ENCODE data around the gene SRP54. TPM values are rescaled to one million over a fixed set of nuclear protein-coding genes. Genes with fewer than 3 reads are reported as not detected.

The SRP54 gene
- total and polyA plus RNA-seq, 4 donors: 32.6 to 113 (median 38.4) TPM

DNA sequence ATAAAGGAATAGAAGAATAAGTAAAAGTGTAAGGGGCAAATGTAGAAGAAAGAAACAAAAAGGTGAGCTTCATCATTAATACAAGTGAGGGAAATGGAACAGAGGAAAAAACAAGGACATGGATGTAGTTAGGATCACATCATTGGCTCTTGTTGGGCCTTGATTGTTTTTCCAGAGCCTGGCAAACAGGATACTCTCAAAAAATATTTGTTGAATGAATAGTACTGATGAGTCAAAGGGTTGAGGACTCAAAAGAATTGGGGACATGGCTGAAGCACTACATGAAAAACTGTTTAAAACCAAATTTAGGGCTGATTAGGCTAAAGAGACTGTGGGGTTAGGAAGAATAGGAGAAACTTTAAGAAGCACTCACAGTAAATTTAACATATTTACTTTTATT, 11.4 kb upstream of the SRP54 start (continued):
- TF ChIP-seq, protein P1, sequence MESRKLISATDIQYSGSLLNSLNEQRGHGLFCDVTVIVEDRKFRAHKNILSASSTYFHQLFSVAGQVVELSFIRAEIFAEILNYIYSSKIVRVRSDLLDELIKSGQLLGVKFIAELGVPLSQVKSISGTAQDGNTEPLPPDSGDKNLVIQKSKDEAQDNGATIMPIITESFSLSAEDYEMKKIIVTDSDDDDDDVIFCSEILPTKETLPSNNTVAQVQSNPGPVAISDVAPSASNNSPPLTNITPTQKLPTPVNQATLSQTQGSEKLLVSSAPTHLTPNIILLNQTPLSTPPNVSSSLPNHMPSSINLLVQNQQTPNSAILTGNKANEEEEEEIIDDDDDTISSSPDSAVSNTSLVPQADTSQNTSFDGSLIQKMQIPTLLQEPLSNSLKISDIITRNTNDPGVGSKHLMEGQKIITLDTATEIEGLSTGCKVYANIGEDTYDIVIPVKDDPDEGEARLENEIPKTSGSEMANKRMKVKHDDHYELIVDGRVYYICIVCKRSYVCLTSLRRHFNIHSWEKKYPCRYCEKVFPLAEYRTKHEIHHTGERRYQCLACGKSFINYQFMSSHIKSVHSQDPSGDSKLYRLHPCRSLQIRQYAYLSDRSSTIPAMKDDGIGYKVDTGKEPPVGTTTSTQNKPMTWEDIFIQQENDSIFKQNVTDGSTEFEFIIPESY (IDR thresholded peaks at IDR 0.05): no peak
- TF ChIP-seq FOXA1 (IDR thresholded peaks at IDR 0.05): no peak
- TF ChIP-seq, protein P2, sequence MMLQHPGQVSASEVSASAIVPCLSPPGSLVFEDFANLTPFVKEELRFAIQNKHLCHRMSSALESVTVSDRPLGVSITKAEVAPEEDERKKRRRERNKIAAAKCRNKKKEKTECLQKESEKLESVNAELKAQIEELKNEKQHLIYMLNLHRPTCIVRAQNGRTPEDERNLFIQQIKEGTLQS (IDR thresholded peaks at IDR 0.05): no peak

DNA sequence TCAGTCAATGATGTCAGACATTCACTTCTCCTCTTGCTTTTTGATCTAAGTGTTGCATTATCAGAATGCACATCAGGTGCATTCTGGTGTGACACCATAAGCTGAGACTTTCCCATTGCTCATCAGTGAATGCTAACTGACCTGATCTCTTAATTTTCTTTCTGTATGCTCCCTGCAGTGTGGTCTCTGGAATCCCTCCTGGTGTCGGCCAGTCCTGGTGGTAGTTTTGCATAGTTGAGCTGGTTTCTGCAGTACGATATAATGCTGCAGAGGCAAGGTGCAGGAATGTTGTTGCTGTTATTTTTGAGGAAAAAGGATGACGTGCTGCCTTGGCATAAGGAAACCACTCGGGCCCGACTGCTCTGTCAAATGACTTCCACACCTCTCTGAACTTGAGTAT, 11.0 kb upstream of the SRP54 start:
- Histone ChIP-seq H3K36me3 (ENCODE audit: control insufficient read depth in 4 of 4, insufficient read depth in 3 of 4, low read depth in 1 of 4, low read length in 3 of 4) (peaks cover 0 to 5% (median 3%) of the 10 kb centered on the region in 4 donors), H3K4me1 (ENCODE audit: control insufficient read depth in 4 of 4, insufficient read depth in 4 of 4, low read length in 3 of 4) (no peaks in the 10 kb centered on the region), H3K9ac (ENCODE audit: low read depth in 1 of 2, low read length in 2 of 2) (no peak overlapping the region), H3K4me3 (ENCODE audit: low read depth in 1 of 3, low read length in 3 of 3) (no peak overlapping the region), H3K27me3 (ENCODE audit: control insufficient read depth in 4 of 4, insufficient read depth in 4 of 4, low read length in 3 of 4) (no peaks in the 10 kb centered on the region), H3K9me3 (ENCODE audit: control insufficient read depth in 4 of 4, low read length in 3 of 4) (no peaks in the 10 kb centered on the region), H3K27ac (ENCODE audit: low read depth in 1 of 2, low read length in 2 of 2) (no peak overlapping the region)
- 95% methylated on average over 5 of the region's 5 CpGs for WGBS
- no peak for DNase-seq (ENCODE audit: low spot score)
- TF ChIP-seq GABPA (IDR thresholded peaks at IDR 0.05 in 1 of 2, conservative IDR thresholded peaks at IDR 0.05 in 1 of 2): no peak
- no peak for TF ChIP-seq YY1 (IDR thresholded peaks at IDR 0.05)
- no peak for TF ChIP-seq CTCF (IDR thresholded peaks at IDR 0.05; ENCODE audit: low read depth, low read length, missing input control)
- TF ChIP-seq FOXA2 (IDR thresholded peaks at IDR 0.05): no peak
- TF ChIP-seq RXRA (IDR thresholded peaks at IDR 0.05): no peak
- TF ChIP-seq MAX (IDR thresholded peaks at IDR 0.05): no peak
- no peak for TF ChIP-seq NR2F2 (IDR thresholded peaks at IDR 0.05)
- TF ChIP-seq RAD21 (IDR thresholded peaks at IDR 0.05): no peak
- no peak for TF ChIP-seq REST (IDR thresholded peaks at IDR 0.05)
- TF ChIP-seq FOXA1 (IDR thresholded peaks at IDR 0.05): no peak
- no peak for TF ChIP-seq SP1 (IDR thresholded peaks at IDR 0.05)
- TF ChIP-seq, protein P1 (IDR thresholded peaks at IDR 0.05): no peak
- no peak for TF ChIP-seq TAF1 (conservative IDR thresholded peaks at IDR 0.05)
- TF ChIP-seq JUND (IDR thresholded peaks at IDR 0.05): no peak
- no peak for TF ChIP-seq HNF4G (IDR thresholded peaks at IDR 0.05)
- TF ChIP-seq, protein P2 (IDR thresholded peaks at IDR 0.05): no peak
- no peak for TF ChIP-seq EGR1 (IDR thresholded peaks at IDR 0.05; ENCODE audit: low read depth in 2 of 2)
- no peak for TF ChIP-seq HNF4A (conservative IDR thresholded peaks at IDR 0.05)

Measured in liver (tissue), 9 donors.